Measurements from ENCODE around the gene MYOZ2.

Gene MYOZ2

DNA sequence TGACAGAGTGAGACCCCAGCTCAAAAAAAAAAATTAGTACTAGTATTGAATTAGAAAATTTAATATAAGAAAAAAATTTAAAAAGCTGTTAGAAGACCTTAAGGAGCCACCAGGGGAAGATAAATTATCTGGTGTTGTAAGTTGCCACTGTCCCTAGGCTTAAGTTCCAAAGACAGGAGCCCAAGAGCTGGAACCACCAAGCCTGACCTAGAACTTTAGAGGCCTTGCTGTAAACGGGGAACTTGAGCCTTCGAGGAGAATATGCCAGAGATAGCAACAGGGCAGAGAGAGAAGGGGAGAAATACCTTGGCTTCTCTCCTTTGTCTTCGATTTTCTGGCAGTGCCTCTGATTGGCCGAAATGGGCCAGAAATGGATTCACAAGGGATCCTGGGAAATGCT is 85.8 kb downstream of the MYOZ2 start:
- in situ Hi-C loops (cut with MboI; ENCODE audit: low sequenced_read_pairs), result no loop called here
- no peak for DNase-seq (ENCODE audit: low spot score in 2 of 2)
- H3K36me3 ChIP-seq (replicated peaks), result no peaks in the 10 kb centered on the region

DNA sequence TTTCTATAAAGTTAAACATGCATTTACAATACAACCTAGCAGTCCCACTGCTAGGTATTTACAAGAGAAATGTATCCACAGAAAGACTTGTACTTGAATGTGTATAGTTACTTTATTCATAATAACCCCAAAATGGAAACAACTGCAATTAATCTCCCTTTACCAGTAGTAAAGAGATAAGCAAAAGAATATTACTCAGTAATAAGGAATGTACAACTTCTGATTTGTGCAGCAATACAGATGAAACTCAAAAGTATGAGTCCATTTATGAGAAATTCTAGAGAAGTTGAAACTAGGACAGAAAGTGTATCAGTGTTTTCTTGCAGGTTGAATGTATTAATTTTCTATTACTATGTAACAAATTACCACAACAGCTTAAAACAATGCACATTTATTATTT is 92.1 kb downstream of the MYOZ2 start:
- H3K4me3 ChIP-seq, result no peak overlapping the region
- in situ Hi-C loops (cut with MboI; ENCODE audit: low sequenced_read_pairs), result no loop called here
- no peaks in the 10 kb centered on the region for H3K4me1 ChIP-seq
- no peaks in the 10 kb centered on the region for H3K9me3 ChIP-seq
- H3K36me3 ChIP-seq (replicated peaks), result no peaks in the 10 kb centered on the region
- no peak for DNase-seq (ENCODE audit: low spot score in 2 of 2)
- no peaks in the 10 kb centered on the region for H3K27me3 ChIP-seq (ENCODE audit: low read depth)

More for the DNA sequence above, 85.8 kb downstream of the MYOZ2 start:
- H3K4me3 ChIP-seq, result no peak overlapping the region
- no peaks in the 10 kb centered on the region for H3K27me3 ChIP-seq (ENCODE audit: low read depth)
- H3K4me1 ChIP-seq, result no peaks in the 10 kb centered on the region
- no peaks in the 10 kb centered on the region for H3K9me3 ChIP-seq

GRCh38 chr4:119228406-119228805 is 92.8 kb downstream of the MYOZ2 start:
- H3K4me1 ChIP-seq, result no peaks in the 10 kb centered on the region
- no peak overlapping the region for H3K4me3 ChIP-seq
- H3K9me3 ChIP-seq, result no peaks in the 10 kb centered on the region
- no peaks in the 10 kb centered on the region for H3K36me3 ChIP-seq (replicated peaks)
- no peaks in the 10 kb centered on the region for H3K27me3 ChIP-seq (ENCODE audit: low read depth)
- in situ Hi-C loops (cut with MboI; ENCODE audit: low sequenced_read_pairs), result no loop called here
- DNase-seq (ENCODE audit: low spot score in 2 of 2), result no peak

- Histone ChIP-seq H3K9me3 (no peaks in the 10 kb centered on the region), H3K36me3 (replicated peaks) (no peaks in the 10 kb centered on the region), H3K4me1 (no peaks in the 10 kb centered on the region), H3K27me3 (ENCODE audit: low read depth) (no peaks in the 10 kb centered on the region), H3K4me3 (no peak overlapping the region)
- in situ Hi-C loops (cut with MboI; ENCODE audit: low sequenced_read_pairs), result no loop called here
- no peak for DNase-seq (ENCODE audit: low spot score in 2 of 2)
Observed at GRCh38 chr4:119229908-119230687, 94.5 kb downstream of the MYOZ2 start.

GRCh38 chr4:119231491-119231890 is 95.9 kb downstream of the MYOZ2 start:
- DNase-seq (ENCODE audit: low spot score in 2 of 2), result no peak
- H3K9me3 ChIP-seq, result no peaks in the 10 kb centered on the region
- in situ Hi-C loops (cut with MboI; ENCODE audit: low sequenced_read_pairs), result no loop called here
- H3K36me3 ChIP-seq (replicated peaks), result no peaks in the 10 kb centered on the region
- H3K27me3 ChIP-seq (ENCODE audit: low read depth), result no peaks in the 10 kb centered on the region
- H3K4me3 ChIP-seq, result no peak overlapping the region
- H3K4me1 ChIP-seq, result no peaks in the 10 kb centered on the region

GRCh38 chr4:119232286-119232685 is 96.7 kb downstream of the MYOZ2 start:
- no peak for DNase-seq (ENCODE audit: low spot score in 2 of 2)
- Histone ChIP-seq H3K27me3 (ENCODE audit: low read depth) (no peaks in the 10 kb centered on the region), H3K4me1 (no peaks in the 10 kb centered on the region), H3K36me3 (replicated peaks) (no peaks in the 10 kb centered on the region), H3K9me3 (no peaks in the 10 kb centered on the region), H3K4me3 (no peak overlapping the region)
- in situ Hi-C loops (cut with MboI; ENCODE audit: low sequenced_read_pairs), result no loop called here

DNA sequence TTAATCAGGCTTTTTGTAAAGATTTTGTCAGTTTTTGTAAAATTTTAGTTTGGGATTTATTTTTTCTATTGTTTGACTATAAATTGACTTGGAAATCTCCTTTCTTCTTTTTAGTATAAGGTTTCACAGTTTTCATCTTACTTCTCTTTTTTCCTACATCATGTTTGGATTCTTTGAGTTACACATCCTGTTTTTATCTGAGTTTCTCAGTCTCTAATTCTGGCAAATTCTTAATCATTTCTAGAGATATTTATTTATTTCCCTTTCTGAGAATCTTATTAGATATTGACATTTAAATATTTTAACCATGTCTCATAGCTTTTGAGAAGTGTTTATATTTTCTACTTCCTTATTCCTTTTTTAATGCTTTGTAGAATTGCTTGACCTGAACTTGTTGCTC is 97.6 kb downstream of the MYOZ2 start:
- H3K36me3 ChIP-seq (replicated peaks), result no peaks in the 10 kb centered on the region
- H3K27me3 ChIP-seq (ENCODE audit: low read depth), result no peaks in the 10 kb centered on the region
- no peaks in the 10 kb centered on the region for H3K4me1 ChIP-seq
- in situ Hi-C loops (cut with MboI; ENCODE audit: low sequenced_read_pairs), result no loop called here
- no peaks in the 10 kb centered on the region for H3K9me3 ChIP-seq
- no peak for DNase-seq (ENCODE audit: low spot score in 2 of 2)
- no peak overlapping the region for H3K4me3 ChIP-seq

DNA sequence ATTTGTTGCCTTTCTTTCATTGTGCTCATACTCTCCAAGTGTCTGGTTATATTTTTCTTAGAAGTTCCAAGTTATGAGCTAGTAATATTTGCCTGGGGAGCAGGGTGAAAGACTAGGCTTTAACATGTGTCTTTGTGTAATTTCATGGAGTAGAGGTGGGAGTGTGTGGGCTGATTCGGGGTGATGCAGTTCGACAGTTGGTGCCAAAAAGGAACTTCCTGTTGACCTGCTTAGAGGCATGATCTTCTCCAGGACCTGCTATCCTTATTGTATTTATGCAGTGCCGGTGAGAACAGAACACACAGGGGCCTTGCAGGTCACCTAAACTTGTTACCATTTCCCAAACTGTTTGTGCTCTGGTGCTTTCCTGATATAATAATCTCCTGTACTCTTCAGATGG is 98.1 kb downstream of the MYOZ2 start:
- no peak for DNase-seq (ENCODE audit: low spot score in 2 of 2)
- H3K4me3 ChIP-seq, result no peak overlapping the region
- in situ Hi-C loops (cut with MboI; ENCODE audit: low sequenced_read_pairs), result no loop called here
- H3K4me1 ChIP-seq, result no peaks in the 10 kb centered on the region
- H3K27me3 ChIP-seq (ENCODE audit: low read depth), result no peaks in the 10 kb centered on the region
- H3K9me3 ChIP-seq, result no peaks in the 10 kb centered on the region
- no peaks in the 10 kb centered on the region for H3K36me3 ChIP-seq (replicated peaks)

- no peaks in the 10 kb centered on the region for H3K27me3 ChIP-seq (ENCODE audit: low read depth)
- H3K4me3 ChIP-seq, result no peak overlapping the region
- in situ Hi-C loops (cut with MboI; ENCODE audit: low sequenced_read_pairs), result no loop called here
- DNase-seq (ENCODE audit: low spot score in 2 of 2), result no peak
- H3K36me3 ChIP-seq (replicated peaks), result no peaks in the 10 kb centered on the region
- no peaks in the 10 kb centered on the region for H3K9me3 ChIP-seq
- H3K4me1 ChIP-seq, result no peaks in the 10 kb centered on the region
Observed at GRCh38 chr4:119237201-119237600, 101.6 kb downstream of the MYOZ2 start.

Measured in HAP-1 (cell line).